AG10803 (cell line): ENCODE results near the gene OBSCN.

Source experiments
- DNase-seq: peaks from one replicate; pipeline ENCODE4 v3.0.0; 2010; ENCODE audit warnings: low read depth
- H3K4me3 ChIP-seq: 2 replicates; pipeline ENCODE4 v1.5.1; 2011; ENCODE audit warnings: mild to moderate bottlenecking, low read length, control low read depth
- CTCF ChIP-seq: conservative IDR thresholded peaks from 2 replicates; pipeline ENCODE4 v1.5.1; 2011; ENCODE audit warnings: mild to moderate bottlenecking, low read length, control low read depth, inconsistent platforms

Gene OBSCN

GRCh38 chr1:228213917-228214808, 6.3 kb downstream of the OBSCN start:
- DNase-seq, result no peak
- TF ChIP-seq CTCF, result no peak
- peak overlapping the region; percentile 33; the same call in 1 of the 2 replicates for H3K4me3 ChIP-seq

- no peak overlapping the region for H3K4me3 ChIP-seq
- DNase-seq, result no peak
- TF ChIP-seq CTCF, result no peak
Measured at GRCh38 chr1:228214921-228215662, 7.2 kb downstream of the OBSCN start.

GRCh38 chr1:228215663-228216116, 7.8 kb downstream of the OBSCN start:
- no peak overlapping the region for H3K4me3 ChIP-seq
- DNase-seq, result no peak
- TF ChIP-seq CTCF, result no peak

- TF ChIP-seq CTCF, result no peak
- DNase-seq, result no peak
- no peak overlapping the region for H3K4me3 ChIP-seq
Measured at GRCh38 chr1:228216371-228217320, 8.8 kb downstream of the OBSCN start.

- peak; percentile 19 for DNase-seq
- no peak overlapping the region for H3K4me3 ChIP-seq
- TF ChIP-seq CTCF, result peak; percentile 54
Measured at GRCh38 chr1:228217551-228218344, 9.9 kb downstream of the OBSCN start.
